K562 (cell line): ENCODE results near the gene PMPCA. TPM values are rescaled to one million over a fixed set of nuclear protein-coding genes. Genes with fewer than 3 reads are reported as not detected.

Experiments used
- AFF4 ChIP-seq: sonication (generic); formaldehyde crosslinking; IDR thresholded peaks from 2 replicates; pipeline ENCODE4 v1.8.0; 2023; ENCODE audit warnings: mild to moderate bottlenecking, missing genetic modification reagents
- MGA ChIP-seq: fragments of 450-650 bp; IDR thresholded peaks from 2 replicates; pipeline ENCODE4 v1.6.1; 2016; ENCODE audit warnings: mild to moderate bottlenecking, moderate library complexity
- TEAD1 ChIP-seq, 2 experiments: fragments of 450-650 bp in 1 of 2; sonication (generic) in 1 of 2; formaldehyde crosslinking; IDR thresholded peaks; 2 replicates each; pipeline versions ENCODE4 v1.4.0 to v1.8.0; 2020 to 2022; ENCODE audit warnings: mild to moderate bottlenecking in 2 of 2, missing genetic modification reagents in 1 of 2
- polyA plus RNA-seq, 8 experiments: library from polyadenylated mRNA; depleted of rRNA in 4 of 8; stranded (reverse) in 5 of 8; unstranded in 3 of 8; fragments of >200 nt; fragmentation: Nextera tagmentation in 2 of 8; fragmentation: Illumina TruSeq in 1 of 8; extraction: Ambion mirVana in 2 of 8; extraction: Trizol in 1 of 8; gene quantifications; 2 replicates each; pipeline versions ENCODE4 v1.2.1 to v1.2.3, GENCODE V29; 2011 to 2014; ENCODE audit warnings: inconsistent platforms in 1 of 8, missing spikeins in 1 of 8
- total RNA-seq, 7 experiments: library from RNA; depleted of rRNA in 6 of 7; stranded (reverse); fragments of >200 nt in 6 of 7; fragmentation: Illumina TruSeq in 2 of 7; extraction: Trizol in 2 of 7; gene quantifications; 2 replicates each; pipeline versions ENCODE4 v1.2.1 to v1.2.3, GENCODE V29; 2011 to 2021; ENCODE audit warnings: low replicate concordance in 1 of 7
- TF ChIP-seq, protein P1 (sequence below): fragments of 250-450 bp; sonication (Bioruptor Pico); IDR thresholded peaks from 2 replicates; pipeline ENCODE4 v1.8.0; 2022; ENCODE audit warnings: moderate library complexity, mild to moderate bottlenecking, inconsistent platforms

Gene PMPCA
- total and polyA plus RNA-seq, 9 of the 15 experiments (the other 6 are each of a cell fraction or from before 2014, with no cell fraction given) = 23.9 to 143 (median 86.6) TPM

DNA sequence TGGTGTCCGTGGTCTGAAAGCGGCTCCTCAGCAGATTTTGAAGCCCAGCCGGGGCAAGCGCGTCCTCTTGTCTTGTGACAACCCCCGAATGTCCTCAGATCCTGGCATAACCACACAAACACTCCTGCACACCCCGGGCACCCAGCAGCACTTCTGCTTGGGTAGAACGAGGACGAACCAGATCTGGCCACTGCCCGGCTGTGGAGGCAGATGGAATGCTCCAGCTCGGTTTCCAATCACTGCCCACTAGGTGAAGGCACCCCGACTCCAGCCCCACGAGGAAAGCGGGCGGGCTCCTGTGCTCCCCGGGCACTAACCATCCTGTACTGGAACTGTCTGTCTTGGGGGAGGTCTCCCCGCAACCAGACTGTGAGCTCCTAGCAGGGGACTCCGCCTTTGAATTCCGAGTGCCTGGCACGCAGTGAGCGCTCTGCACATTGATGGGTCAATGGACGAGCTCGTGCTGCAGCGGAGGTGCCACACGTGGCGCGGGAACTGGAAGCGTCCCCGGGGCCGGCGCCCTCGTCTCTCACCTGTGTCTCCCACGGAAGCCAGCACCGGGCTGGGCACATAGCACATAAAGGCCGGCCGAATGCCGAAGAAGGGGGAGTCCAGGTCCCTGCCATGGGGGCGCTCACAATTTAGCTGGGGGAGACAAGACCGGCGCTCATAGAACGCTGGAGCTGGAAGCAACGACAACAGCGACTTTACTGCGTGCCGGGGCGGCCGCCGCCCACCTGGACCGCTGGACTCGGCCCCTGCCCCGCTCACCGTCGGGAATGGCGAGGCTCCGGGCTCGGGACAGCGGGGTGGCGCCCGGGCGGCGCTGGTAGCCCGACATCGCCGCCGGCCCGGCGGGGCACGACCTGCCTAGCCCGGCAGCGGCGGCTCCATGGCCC, 652 bp upstream of the PMPCA start (continued):
- TF ChIP-seq AFF4 (CRISPR knock-in tag) (0 out of 2 replicates have a peak, but pooled peaks have one; percentile 32), MGA (peak; percentile 94), TEAD1 (CRISPR knock-in tag; IDR thresholded peaks at IDR 0.05) (peak in 1 of 2 experiments; percentile 15; a peak in 1 of 4 replicates)
- TF ChIP-seq, protein P1, sequence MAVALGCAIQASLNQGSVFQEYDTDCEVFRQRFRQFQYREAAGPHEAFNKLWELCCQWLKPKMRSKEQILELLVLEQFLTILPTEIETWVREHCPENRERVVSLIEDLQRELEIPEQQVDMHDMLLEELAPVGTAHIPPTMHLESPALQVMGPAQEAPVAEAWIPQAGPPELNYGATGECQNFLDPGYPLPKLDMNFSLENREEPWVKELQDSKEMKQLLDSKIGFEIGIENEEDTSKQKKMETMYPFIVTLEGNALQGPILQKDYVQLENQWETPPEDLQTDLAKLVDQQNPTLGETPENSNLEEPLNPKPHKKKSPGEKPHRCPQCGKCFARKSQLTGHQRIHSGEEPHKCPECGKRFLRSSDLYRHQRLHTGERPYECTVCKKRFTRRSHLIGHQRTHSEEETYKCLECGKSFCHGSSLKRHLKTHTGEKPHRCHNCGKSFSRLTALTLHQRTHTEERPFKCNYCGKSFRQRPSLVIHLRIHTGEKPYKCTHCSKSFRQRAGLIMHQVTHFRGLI (CRISPR knock-in tag) = no peak
